ENCODE results near the gene ZPLD1.

DNA sequence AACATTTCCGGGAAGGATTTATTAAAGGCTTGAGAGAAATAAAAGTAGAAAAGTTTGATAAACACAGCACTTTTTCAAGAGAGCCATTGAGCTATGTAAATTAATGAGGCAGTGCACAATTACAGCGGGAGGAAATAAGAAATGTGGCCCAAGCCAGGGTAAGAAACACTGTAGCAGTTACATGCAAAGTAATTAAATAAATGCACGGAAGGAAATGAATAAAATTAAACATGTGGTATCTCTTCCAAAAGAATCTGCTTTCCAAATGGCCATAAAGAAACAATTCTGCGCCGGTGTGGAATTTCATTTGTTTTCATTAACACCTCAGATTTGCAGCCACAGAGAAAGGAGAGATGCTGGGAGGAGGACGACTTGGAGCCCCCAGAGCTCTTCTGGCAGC is 35.3 kb downstream of the ZPLD1 start:
- no peak for TF ChIP-seq CTCF (IDR thresholded peaks at IDR 0.05; ENCODE audit: insufficient read depth, low read length, poor library complexity, severe bottlenecking)
- TF ChIP-seq EZH2phosphoT487 (conservative IDR thresholded peaks at IDR 0.05; ENCODE audit: low read length), result no peak

All from SU-DHL-6 (cell line).